Cardiac fibroblast (primary cell): Measurements from ENCODE around the gene DPH1.
"Not testable (repeated sequence)": the region's sequence is repeated elsewhere in the genome, so short reads cannot be mapped to it uniquely, and the experiment has no call there.

Source experiments
- DNase-seq, 2 donors: peaks; one replicate each; pipeline versions ENCODE4 v3.0.0 to v3.0.0-alpha.2; 2010; ENCODE audit warnings: low read depth in 2 of 2
- H3K4me3 ChIP-seq, 2 donors: replicated peaks in 1 of 2; 1 replicate in 1 of 2; 2 replicates in 1 of 2; pipeline ENCODE4 v1.5.1; 2011; ENCODE audit warnings: low read depth in 2 of 2, low read length in 2 of 2, mild to moderate bottlenecking in 2 of 2, moderate library complexity in 1 of 2
- CTCF ChIP-seq: IDR thresholded peaks from one replicate; pipeline ENCODE4 v1.5.1; 2011; ENCODE audit warnings: low read depth, mild to moderate bottlenecking, low read length, inconsistent platforms

Gene DPH1

GRCh38 chr17:2009737-2010136 lies 20.2 kb upstream of the DPH1 start:
- no peak for TF ChIP-seq CTCF
- no peak overlapping the region for H3K4me3 ChIP-seq
- DNase-seq = no peak

GRCh38 chr17:2011411-2012371 lies 18.3 kb upstream of the DPH1 start:
- peak; percentile 22 to 65 for DNase-seq
- no peak for TF ChIP-seq CTCF

GRCh38 chr17:2012499-2012898 lies 17.5 kb upstream of the DPH1 start:
- no peak for TF ChIP-seq CTCF
- no peak for DNase-seq
- H3K4me3 ChIP-seq = no peak overlapping the region

More at GRCh38 chr17:2011411-2012371, 18.3 kb upstream of the DPH1 start:
- H3K4me3 ChIP-seq = no peak overlapping the region

GRCh38 chr17:2013220-2013993 lies 16.5 kb upstream of the DPH1 start:
- not testable (repeated sequence) for DNase-seq, H3K4me3 ChIP-seq

- no peak for TF ChIP-seq CTCF
- H3K4me3 ChIP-seq = no peak overlapping the region
- no peak for DNase-seq
Observed at GRCh38 chr17:2013994-2014317, 16.0 kb upstream of the DPH1 start.

- no peak for TF ChIP-seq CTCF
- H3K4me3 ChIP-seq = no peak overlapping the region
Observed at GRCh38 chr17:2015314-2015713, 14.6 kb upstream of the DPH1 start.

GRCh38 chr17:2016494-2016893 lies 13.5 kb upstream of the DPH1 start:
- no peak overlapping the region for H3K4me3 ChIP-seq
- DNase-seq = no peak
- TF ChIP-seq CTCF = no peak

More at GRCh38 chr17:2015314-2015713, 14.6 kb upstream of the DPH1 start:
- DNase-seq = no peak
